ENCODE results near the gene SCEL.

SCEL gene

GRCh38 chr13:77691871-77692270 lies 156.4 kb downstream of the SCEL start:
- Histone ChIP-seq H3K27ac (ENCODE audit: low read depth, low read length, poor library complexity, severe bottlenecking) (no peak overlapping the region), H4K20me1 (ENCODE audit: insufficient read depth, low read length) (no peaks in the 10 kb centered on the region), H3K4me1 (ENCODE audit: insufficient read depth, low read length, severe bottlenecking) (peaks cover 12% of the 10 kb centered on the region), H3K9me2 (ENCODE audit: low read depth, low read length) (no peaks in the 10 kb centered on the region), H3K27me3 (ENCODE audit: insufficient read depth, low read length) (no peaks in the 10 kb centered on the region), H3F3A (ENCODE audit: insufficient read depth, low read length) (no peaks in the 10 kb centered on the region), H3K9me3 (ENCODE audit: low read length) (no peaks in the 10 kb centered on the region), H3K9ac (ENCODE audit: low read length) (no peak overlapping the region), H2AFZ (ENCODE audit: low read length) (no peak overlapping the region), H3K4me3 (ENCODE audit: low read depth, low read length, poor library complexity, severe bottlenecking) (no peak overlapping the region), H3K79me2 (ENCODE audit: insufficient read depth, low read length) (no peaks in the 10 kb centered on the region), H3K4me2 (ENCODE audit: low read length) (no peak overlapping the region), H3K36me3 (ENCODE audit: insufficient read depth, low read length) (no peaks in the 10 kb centered on the region)
- TF ChIP-seq EZH2 (IDR thresholded peaks at IDR 0.05; ENCODE audit: borderline replicate concordance, low read length) (no peak), CTCF (IDR thresholded peaks at IDR 0.05; ENCODE audit: low read length) (no peak)

DNA sequence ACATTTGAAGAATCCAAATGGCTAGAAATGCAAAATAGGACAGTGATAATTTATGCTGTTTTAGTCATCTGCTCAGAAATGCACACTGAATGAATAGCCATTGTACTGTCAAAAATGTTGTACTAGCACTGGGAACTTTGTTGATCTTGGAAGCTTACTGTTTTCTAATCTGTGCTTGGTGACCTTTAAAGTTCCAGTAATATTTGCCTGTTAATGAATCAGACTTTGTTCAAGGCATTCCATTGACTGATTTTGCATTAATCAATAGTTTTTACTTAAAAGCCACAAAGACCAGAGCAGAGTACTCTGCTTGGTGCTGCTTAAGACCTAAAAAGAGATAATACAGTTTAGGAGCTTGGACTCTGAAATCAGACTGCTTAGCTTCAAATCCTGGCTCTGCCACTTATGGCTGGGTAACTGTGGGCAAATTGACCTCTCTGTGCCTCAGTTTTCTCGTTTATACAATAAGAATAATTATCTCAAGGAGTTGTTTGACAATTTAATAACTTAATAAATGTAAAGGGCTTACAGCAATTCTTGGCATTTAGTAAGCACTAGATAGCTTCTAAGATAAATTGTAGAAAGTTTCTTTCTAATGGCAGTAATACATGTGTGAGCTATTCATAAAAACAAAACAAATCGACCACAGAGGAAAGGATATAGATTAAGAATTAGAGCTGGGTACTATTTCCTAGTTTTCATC lies 157.4 kb downstream of the SCEL start:
- H3K9me3 ChIP-seq (ENCODE audit: low read length) = no peaks in the 10 kb centered on the region
- H3K9ac ChIP-seq (ENCODE audit: low read length) = no peak overlapping the region
- no peaks in the 10 kb centered on the region for H4K20me1 ChIP-seq (ENCODE audit: insufficient read depth, low read length)
- no peak overlapping the region for H3K4me3 ChIP-seq (ENCODE audit: low read depth, low read length, poor library complexity, severe bottlenecking)
- TF ChIP-seq EZH2 (IDR thresholded peaks at IDR 0.05; ENCODE audit: borderline replicate concordance, low read length) = no peak
- no peak for TF ChIP-seq CTCF (IDR thresholded peaks at IDR 0.05; ENCODE audit: low read length)
- no peaks in the 10 kb centered on the region for H3K9me2 ChIP-seq (ENCODE audit: low read depth, low read length)
- no peaks in the 10 kb centered on the region for H3K79me2 ChIP-seq (ENCODE audit: insufficient read depth, low read length)
- no peak overlapping the region for H3K4me2 ChIP-seq (ENCODE audit: low read length)
- no peaks in the 10 kb centered on the region for H3F3A ChIP-seq (ENCODE audit: insufficient read depth, low read length)
- no peaks in the 10 kb centered on the region for H3K27me3 ChIP-seq (ENCODE audit: insufficient read depth, low read length)
- H3K4me1 ChIP-seq (ENCODE audit: insufficient read depth, low read length, severe bottlenecking) = peaks cover 16% of the 10 kb centered on the region
- H3K27ac ChIP-seq (ENCODE audit: low read depth, low read length, poor library complexity, severe bottlenecking) = no peak overlapping the region
- no peak overlapping the region for H2AFZ ChIP-seq (ENCODE audit: low read length)
- no peaks in the 10 kb centered on the region for H3K36me3 ChIP-seq (ENCODE audit: insufficient read depth, low read length)

GRCh38 chr13:77693449-77693940 lies 158.0 kb downstream of the SCEL start:
- Histone ChIP-seq H4K20me1 (ENCODE audit: insufficient read depth, low read length) (no peaks in the 10 kb centered on the region), H3K79me2 (ENCODE audit: insufficient read depth, low read length) (no peaks in the 10 kb centered on the region), H3K9ac (ENCODE audit: low read length) (no peak overlapping the region), H3K27ac (ENCODE audit: low read depth, low read length, poor library complexity, severe bottlenecking) (no peak overlapping the region), H2AFZ (ENCODE audit: low read length) (no peak overlapping the region), H3K4me2 (ENCODE audit: low read length) (no peak overlapping the region), H3K9me2 (ENCODE audit: low read depth, low read length) (no peaks in the 10 kb centered on the region), H3F3A (ENCODE audit: insufficient read depth, low read length) (no peaks in the 10 kb centered on the region), H3K9me3 (ENCODE audit: low read length) (no peaks in the 10 kb centered on the region), H3K27me3 (ENCODE audit: insufficient read depth, low read length) (no peaks in the 10 kb centered on the region), H3K4me1 (ENCODE audit: insufficient read depth, low read length, severe bottlenecking) (peaks cover 16% of the 10 kb centered on the region), H3K4me3 (ENCODE audit: low read depth, low read length, poor library complexity, severe bottlenecking) (no peak overlapping the region), H3K36me3 (ENCODE audit: insufficient read depth, low read length) (no peaks in the 10 kb centered on the region)
- no peak for TF ChIP-seq EZH2 (IDR thresholded peaks at IDR 0.05; ENCODE audit: borderline replicate concordance, low read length)
